ENCODE results near the gene OR2T6. TPM values are rescaled to one million over a fixed set of nuclear protein-coding genes. Genes with fewer than 3 reads are reported as not detected.

Gene OR2T6
- total RNA-seq, 6 donors from 2014 or later = not detected

- Histone ChIP-seq H3K4me3 (no peak within 1 kb of the TSS), H3K9me3 (peaks cover 0 to 5% (median 2%) of the 10 kb centered on the region in 4 donors), H3K27me3 (no peaks in the 10 kb centered on the region), H3K4me1 (no peaks in the 10 kb centered on the region), H3K27ac (no peak within 1 kb of the TSS), H3K36me3 (no peaks in the 10 kb centered on the region)
- no peak for DNase-seq
- 41 to 42% methylated on average over 3 of the region's 3 CpGs for WGBS, 2 donors
- TF ChIP-seq EP300 (IDR thresholded peaks at IDR 0.05) = no peak
- TF ChIP-seq CTCF (IDR thresholded peaks at IDR 0.05) = no peak
- TF ChIP-seq POLR2AphosphoS5 (IDR thresholded peaks at IDR 0.05) = no peak
- no peak for TF ChIP-seq POLR2A (IDR thresholded peaks at IDR 0.05)
- no peak for ATAC-seq (ENCODE audit: low FRiP score in 2 of 2)
Measured at GRCh38 chr1:248361121-248361715, 14.3 kb upstream of the OR2T6 start, which contains the start of gene OR2T4. Gene OR2T4 (plus strand): TSS chr1:248361665. CDS start chr1:248361665, 0 bp downstream.

- no peaks in the 10 kb centered on the region for H3K36me3 ChIP-seq
- no peaks in the 10 kb centered on the region for H3K4me1 ChIP-seq
- H3K9me3 ChIP-seq = peaks cover 0 to 5% (median 2%) of the 10 kb centered on the region in 4 donors
- TF ChIP-seq POLR2AphosphoS5 (IDR thresholded peaks at IDR 0.05) (no peak), EP300 (IDR thresholded peaks at IDR 0.05) (no peak), POLR2A (IDR thresholded peaks at IDR 0.05) (no peak), CTCF (IDR thresholded peaks at IDR 0.05) (no peak)
- H3K27me3 ChIP-seq = no peaks in the 10 kb centered on the region
- ATAC-seq (ENCODE audit: low FRiP score in 2 of 2) (no peak), DNase-seq (no peak)
- H3K4me3 ChIP-seq = no peak overlapping the region
- no peak overlapping the region for H3K27ac ChIP-seq
Measured at GRCh38 chr1:248366609-248367008, 8.9 kb upstream of the OR2T6 start.

- no peaks in the 10 kb centered on the region for H3K27me3 ChIP-seq
- H3K36me3 ChIP-seq = no peaks in the 10 kb centered on the region
- H3K27ac ChIP-seq = no peak overlapping the region
- 49 to 62% methylated on average over 3 to 5 of the region's 5 CpGs for WGBS, 2 donors
- ATAC-seq (ENCODE audit: low FRiP score in 2 of 2) (no peak), DNase-seq (no peak)
- H3K4me3 ChIP-seq = no peak overlapping the region
- TF ChIP-seq POLR2A (IDR thresholded peaks at IDR 0.05) (no peak), EP300 (IDR thresholded peaks at IDR 0.05) (no peak), CTCF (IDR thresholded peaks at IDR 0.05) (no peak), POLR2AphosphoS5 (IDR thresholded peaks at IDR 0.05) (no peak)
- H3K4me1 ChIP-seq = no peaks in the 10 kb centered on the region
- H3K9me3 ChIP-seq = no peaks in the 10 kb centered on the region
Measured at GRCh38 chr1:248372394-248372793, 3.2 kb upstream of the OR2T6 start.

GRCh38 chr1:248373761-248374160, 1.8 kb upstream of the OR2T6 start:
- TF ChIP-seq POLR2A (IDR thresholded peaks at IDR 0.05) (no peak), CTCF (IDR thresholded peaks at IDR 0.05) (no peak), EP300 (IDR thresholded peaks at IDR 0.05) (no peak), POLR2AphosphoS5 (IDR thresholded peaks at IDR 0.05) (no peak)
- no peaks in the 10 kb centered on the region for H3K27me3 ChIP-seq
- no peaks in the 10 kb centered on the region for H3K36me3 ChIP-seq
- H3K9me3 ChIP-seq = no peaks in the 10 kb centered on the region
- no peak overlapping the region for H3K27ac ChIP-seq
- DNase-seq (no peak), ATAC-seq (ENCODE audit: low FRiP score in 2 of 2) (no peak)
- WGBS, 2 donors = 85 to 89% methylated on average over 4 of the region's 4 CpGs
- H3K4me1 ChIP-seq = no peaks in the 10 kb centered on the region
- H3K4me3 ChIP-seq = no peak overlapping the region

GRCh38 chr1:248376916-248377315, 1.4 kb downstream of the OR2T6 start:
- ATAC-seq (ENCODE audit: low FRiP score in 2 of 2) (no peak), DNase-seq (no peak)
- 55 to 59% methylated on average over 3 of the region's 3 CpGs for WGBS, 2 donors
- Histone ChIP-seq H3K4me1 (no peaks in the 10 kb centered on the region), H3K36me3 (no peaks in the 10 kb centered on the region), H3K4me3 (no peak overlapping the region), H3K27ac (no peak overlapping the region), H3K27me3 (no peaks in the 10 kb centered on the region), H3K9me3 (no peaks in the 10 kb centered on the region)
- no peak for TF ChIP-seq POLR2A (IDR thresholded peaks at IDR 0.05)
- no peak for TF ChIP-seq POLR2AphosphoS5 (IDR thresholded peaks at IDR 0.05)
- TF ChIP-seq CTCF (IDR thresholded peaks at IDR 0.05) = no peak
- TF ChIP-seq EP300 (IDR thresholded peaks at IDR 0.05) = no peak
